Prostate gland (tissue), 1 donor: ENCODE results near the gene BOD1L1.

Source experiments
- POLR2A ChIP-seq: fragments of 450-650 bp; IDR thresholded peaks from one replicate; pipeline ENCODE4 v1.6.1; 2016; ENCODE audit warnings: antibody characterized with exemption, mild to moderate bottlenecking
- POLR2AphosphoS5 ChIP-seq: sonication (generic); formaldehyde crosslinking; IDR thresholded peaks from one replicate; pipeline ENCODE4 v1.6.1; 2017; ENCODE audit warnings: antibody characterized with exemption

- TF ChIP-seq POLR2A: no peak
- TF ChIP-seq POLR2AphosphoS5: no peak
Measured at GRCh38 chr4:13665701-13666660, 38.5 kb upstream of the BOD1L1 start.
